Measurements from ENCODE around the gene SPATA6. TPM values are rescaled to one million over a fixed set of nuclear protein-coding genes. Genes with fewer than 3 reads are reported as not detected.
A peak's percentile ranks its signal among the peaks of the same experiment; 100 is the strongest.
"Not testable (repeated sequence)": the region's sequence is repeated elsewhere in the genome, so short reads cannot be mapped to it uniquely, and the experiment has no call there.

SPATA6 gene
- total RNA-seq, 1 donor from 2014 or later: 25.5 TPM

DNA sequence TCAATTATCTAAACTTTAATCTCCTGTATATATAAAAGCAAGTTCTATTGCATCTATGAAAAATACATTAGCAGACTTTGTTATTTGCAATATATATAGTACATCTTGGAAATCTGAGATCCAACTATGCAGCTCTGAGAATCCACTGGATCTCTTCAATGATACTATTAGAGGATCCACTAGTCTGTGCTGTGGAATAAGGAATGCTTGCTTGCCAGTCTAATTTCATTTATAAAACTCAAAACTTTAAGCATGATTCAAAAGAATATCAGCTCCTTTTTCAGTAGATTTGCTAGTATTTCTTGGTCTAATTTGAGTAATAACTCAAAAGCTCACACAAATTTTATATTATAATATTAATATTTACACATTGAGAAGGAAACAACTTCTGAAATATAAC lies 115.1 kb downstream of the SPATA6 start:
- DNase-seq (ENCODE audit: low spot score): no peak

DNA sequence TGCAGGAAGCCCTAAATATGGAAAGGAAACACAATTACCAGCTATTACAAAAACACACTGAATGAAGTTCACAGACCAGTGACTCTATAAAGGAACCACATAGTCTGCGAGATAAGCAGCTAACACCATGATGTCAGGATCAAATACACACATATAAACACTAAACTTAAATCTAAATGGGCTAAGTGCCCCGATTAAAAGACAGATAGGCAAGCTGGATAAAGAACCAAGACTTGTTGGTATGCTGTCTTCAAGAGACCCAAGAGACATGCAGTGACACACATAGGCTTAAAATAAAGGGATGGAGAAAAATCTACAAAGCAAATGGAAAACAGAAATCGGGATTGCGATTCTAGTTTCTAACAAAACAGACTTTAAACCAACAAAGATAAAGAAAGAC lies 127.6 kb downstream of the SPATA6 start:
- DNase-seq (ENCODE audit: low spot score): no peak

DNA sequence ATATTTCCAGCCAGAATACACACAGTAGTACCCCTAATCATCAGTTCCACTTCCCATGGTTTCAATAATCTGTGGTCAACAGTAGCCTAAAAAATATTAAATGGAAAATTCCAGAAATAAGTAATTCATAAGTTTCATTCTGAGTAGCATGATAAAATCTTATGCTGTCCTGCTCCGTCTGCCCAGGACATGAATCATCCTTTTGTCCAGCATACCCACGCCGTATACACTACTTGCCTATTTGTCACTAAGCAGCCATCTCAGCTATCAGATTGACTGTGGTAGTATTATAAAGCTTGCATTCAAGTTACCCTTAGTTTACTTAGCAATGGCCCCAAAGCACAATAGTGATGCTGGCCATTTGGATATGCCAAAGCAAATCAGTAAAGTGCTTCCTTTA lies 130.8 kb downstream of the SPATA6 start:
- no peak for DNase-seq (ENCODE audit: low spot score)

DNA sequence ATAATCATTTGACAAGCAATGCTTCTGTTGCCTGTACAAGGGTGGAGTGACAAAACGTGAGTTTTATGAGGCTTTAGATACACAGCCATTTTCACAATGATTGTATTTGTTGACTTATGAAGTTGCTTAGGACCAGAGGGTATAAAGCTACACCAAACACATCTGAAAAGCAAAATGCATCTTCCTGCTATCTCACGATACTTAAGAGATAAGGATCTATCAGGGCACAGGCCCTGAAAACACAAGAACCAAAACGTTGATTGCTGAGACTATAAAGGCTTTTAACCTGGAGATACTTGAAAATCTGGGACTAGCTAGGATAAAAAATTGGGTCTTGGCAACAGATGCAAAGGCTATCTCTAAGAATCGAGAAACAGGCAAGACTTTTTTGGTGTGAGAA lies 133.7 kb downstream of the SPATA6 start:
- no peak for DNase-seq (ENCODE audit: low spot score)

DNA sequence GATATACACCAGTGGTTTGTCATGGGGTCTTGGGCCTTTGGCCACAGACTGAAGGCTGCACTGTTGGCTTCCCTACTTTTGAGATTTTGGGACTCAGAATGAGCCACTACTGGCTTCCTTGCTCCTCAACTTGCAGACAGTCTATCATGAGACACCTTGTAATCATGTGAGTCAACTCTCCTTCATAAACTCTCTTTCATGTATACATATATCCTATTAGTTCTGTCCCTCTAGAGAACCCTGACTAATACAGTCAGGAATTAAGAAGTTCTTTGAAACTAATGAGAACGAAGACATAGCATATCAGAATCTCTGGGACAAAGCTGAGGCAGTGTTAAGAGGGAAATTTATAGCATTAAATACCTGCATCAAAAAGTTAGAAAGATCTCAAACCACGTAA lies 138.7 kb downstream of the SPATA6 start:
- no peak for DNase-seq (ENCODE audit: low spot score)

DNA sequence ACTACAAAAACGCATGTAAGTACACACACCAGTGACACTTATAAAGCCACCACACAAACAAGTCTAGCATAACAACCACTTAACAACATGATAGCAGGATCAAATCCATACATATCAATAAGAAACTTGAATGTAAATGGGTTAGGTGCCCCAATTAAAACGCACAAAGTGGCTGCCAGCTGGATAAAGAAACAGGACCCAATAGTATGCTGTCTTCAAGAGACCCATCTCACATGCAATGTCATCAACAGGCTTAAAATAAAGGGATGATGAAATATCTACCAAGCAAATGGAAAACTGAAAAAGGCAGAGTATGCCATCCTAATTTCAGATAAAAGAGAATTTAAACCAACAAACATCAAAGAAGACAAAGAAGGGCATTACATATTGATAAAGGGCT lies 139.9 kb downstream of the SPATA6 start:
- DNase-seq (ENCODE audit: low spot score): no peak

DNA sequence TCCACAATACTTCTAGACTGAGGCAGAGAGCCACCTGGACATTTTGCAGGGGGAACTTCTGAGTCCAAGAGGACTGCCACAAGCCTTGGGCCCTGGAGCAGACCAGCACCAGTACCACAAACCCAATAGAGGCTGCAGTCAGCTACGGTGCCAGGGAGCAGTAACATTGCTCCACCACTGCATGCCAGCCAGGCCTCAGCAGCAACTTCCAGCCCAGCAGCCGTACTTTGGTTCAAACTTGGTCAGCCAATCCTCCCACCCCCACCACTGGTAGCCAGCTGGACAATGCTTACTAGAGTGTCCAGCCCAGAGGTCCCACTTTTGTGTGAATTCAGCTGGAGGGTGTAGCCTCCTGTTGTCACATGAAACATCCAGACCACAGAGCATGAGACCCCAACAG lies 142.1 kb downstream of the SPATA6 start:
- no peak for DNase-seq (ENCODE audit: low spot score)

DNA sequence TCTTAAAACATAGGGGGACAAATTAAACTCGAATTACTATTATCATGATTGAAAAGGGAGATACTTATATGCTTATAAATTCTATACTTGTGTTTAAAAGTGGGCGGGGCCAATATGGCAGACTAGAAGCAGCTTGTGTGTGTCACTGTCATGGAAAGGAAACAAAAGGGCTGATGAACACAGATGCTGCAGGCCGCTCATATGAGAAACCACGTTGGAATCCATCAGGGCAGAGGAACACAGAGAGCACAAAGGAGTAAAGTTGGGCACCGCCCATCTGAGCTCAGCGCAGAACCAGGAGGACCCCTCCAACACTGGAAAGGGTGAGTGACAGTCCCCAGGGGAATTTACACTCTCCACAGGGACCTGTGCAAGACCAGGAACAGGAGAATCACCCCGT lies 142.5 kb downstream of the SPATA6 start:
- no peak for DNase-seq (ENCODE audit: low spot score)

DNA sequence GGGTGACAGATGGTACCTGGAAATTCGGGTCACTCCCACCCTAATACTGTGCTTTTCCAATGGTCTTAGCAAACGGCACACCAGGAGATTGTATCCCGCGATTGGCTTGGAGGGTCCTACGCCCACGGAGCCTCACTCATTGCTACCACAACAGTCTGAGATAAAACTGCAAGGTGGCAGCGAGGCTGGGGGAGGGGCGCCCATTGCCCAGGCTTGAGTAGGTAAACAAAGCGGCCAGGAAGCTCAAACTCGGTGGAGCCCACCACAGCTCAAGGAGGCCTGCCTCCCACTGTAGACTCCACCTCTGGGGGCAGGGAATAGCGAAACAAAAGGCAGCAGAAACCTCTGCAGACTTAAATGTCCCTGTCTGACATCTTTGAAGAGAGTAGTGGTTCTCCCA lies 160.2 kb downstream of the SPATA6 start:
- DNase-seq (ENCODE audit: low spot score): not testable (repeated sequence)

DNA sequence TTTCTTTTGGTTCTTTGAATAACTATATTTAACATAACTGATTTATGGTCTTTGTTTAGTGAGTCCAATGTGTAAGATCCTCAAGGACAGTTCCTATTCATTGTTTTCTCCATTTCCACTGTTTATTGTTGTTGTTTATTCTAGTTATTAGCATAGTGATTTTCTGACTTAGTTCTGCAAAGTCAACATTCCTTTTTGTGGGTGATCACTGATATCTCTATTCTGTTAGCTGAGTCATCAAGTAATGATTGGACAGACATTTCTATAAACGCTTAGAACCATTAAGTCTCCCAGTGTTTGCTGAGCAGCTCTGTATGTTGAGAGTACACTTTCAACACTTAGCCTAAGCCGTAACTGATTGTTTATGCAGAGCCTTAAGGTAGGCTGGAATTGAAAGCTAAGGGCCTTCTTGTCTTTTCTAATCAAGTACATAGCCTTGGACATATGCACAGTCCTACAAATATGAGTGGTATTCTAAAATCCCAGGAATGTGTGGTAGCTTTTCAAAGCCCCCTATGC lies 162.4 kb downstream of the SPATA6 start:
- no peak for DNase-seq (ENCODE audit: low spot score)

DNA sequence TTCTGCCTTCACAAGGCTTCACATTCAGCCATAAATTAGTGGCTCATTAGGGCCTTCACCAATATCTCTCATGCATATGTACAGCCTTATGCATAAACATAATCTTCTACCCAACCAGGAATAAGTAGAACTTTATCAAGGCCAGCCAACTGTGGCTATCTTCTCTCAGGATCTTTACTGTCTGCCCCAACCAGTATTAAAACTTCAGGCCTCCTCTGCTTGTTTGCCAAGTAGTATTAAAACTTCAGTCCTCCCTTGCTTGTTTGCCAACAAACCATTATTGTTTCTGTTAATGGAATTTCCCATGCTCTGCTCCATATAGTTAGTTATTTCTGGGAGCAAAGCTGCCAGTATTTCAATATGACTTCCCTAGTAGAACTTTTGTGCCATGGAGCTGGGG lies 169.4 kb downstream of the SPATA6 start:
- no peak for DNase-seq (ENCODE audit: low spot score)

DNA sequence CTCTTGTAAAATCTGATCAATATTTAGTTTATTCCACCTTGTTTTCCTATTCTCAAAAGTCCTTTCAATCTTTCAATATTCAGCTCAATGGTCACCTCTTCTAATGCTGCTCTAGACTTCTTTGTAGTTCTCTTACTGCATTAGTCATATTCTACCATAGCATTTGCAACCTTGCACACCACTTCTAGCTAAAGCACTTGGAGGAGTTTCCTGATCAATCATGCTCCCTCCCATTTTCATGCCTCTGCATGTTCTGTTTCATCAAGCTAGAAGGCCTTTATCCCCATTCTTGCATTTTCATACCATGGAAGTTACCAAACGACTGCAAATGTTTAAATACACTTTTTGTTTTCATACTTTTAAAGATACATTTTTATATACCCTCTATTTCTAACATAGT lies 177.3 kb downstream of the SPATA6 start:
- no peak for DNase-seq (ENCODE audit: low spot score)

DNA sequence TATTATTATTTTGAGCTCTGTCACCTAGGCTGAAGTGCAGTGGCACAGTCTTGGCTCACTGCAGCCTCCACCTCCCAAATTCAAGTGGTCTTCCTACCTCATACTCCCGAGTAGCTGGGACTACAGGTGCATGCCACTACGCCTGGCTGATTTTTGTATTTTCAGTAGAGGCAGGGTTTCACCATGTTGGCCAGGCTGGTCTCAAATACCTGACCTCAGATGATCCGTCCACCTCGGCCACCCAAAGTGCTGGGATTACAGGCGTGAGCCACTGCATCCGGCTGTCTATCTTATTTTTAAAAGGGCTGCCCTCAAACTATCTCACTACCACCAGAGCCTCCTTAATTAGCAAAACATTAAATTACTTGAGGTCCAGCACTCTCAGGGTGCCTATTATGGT lies 177.9 kb downstream of the SPATA6 start:
- not testable (repeated sequence) for DNase-seq (ENCODE audit: low spot score)

DNA sequence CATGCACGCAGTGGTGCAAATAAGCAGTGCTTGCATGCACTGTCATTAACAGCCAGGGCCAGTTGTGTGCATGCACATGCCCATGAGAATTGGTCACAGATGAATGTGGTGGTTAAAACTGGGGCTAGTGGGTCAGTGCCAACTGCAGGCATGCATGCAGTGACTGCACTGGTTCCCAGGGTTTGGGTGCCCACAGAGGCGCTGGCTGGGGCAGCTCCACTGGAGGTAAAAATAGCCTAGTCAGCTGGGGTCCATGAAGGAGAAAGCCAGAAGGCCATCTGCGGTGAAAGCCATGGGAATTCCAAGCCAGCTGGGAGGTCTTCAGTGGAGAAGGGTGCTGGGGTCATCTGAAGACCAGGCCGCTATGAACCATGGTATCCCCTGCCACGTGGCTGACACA lies 179.3 kb downstream of the SPATA6 start:
- DNase-seq (ENCODE audit: low spot score): no peak

DNA sequence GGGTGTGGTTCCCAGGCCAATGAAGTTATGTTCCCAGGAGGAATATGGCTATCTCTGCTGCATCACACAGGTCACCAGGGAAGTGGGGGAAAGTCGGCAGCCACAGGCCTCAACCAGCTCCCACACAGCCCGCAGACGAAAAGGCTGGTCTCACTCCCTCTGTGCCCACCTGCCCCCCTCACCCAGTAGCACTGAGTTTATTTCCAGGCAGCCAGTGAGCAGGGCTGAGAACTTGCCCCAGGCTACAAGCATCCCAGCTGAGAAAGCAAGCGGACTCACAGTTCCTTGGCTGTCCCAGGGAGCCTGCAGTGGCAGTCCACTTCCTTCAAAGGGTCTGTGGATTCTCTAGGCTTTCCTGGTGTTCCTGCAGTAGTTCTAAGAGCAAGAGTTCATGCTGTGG lies 180.6 kb downstream of the SPATA6 start:
- no peak for DNase-seq (ENCODE audit: low spot score)

DNA sequence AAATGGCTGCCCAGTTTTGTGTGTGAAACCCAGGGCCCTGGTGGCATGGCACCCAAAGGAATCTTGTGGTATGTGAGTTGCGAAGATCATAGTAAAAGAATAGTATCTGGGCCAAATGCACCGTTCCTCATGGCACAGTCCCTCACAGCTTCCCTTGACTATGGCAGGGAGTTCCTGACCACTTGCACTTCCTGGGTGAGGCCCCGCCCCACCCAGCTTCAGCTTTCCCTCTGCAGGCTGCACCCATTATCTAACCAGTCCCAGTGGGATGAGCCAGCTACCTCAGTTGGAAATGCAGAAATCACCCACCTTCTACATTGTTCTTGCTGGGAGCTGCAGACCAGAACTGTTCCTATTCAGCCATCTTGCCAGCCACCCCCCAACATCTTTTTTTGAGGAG lies 186.5 kb downstream of the SPATA6 start:
- DNase-seq (ENCODE audit: low spot score): no peak

DNA sequence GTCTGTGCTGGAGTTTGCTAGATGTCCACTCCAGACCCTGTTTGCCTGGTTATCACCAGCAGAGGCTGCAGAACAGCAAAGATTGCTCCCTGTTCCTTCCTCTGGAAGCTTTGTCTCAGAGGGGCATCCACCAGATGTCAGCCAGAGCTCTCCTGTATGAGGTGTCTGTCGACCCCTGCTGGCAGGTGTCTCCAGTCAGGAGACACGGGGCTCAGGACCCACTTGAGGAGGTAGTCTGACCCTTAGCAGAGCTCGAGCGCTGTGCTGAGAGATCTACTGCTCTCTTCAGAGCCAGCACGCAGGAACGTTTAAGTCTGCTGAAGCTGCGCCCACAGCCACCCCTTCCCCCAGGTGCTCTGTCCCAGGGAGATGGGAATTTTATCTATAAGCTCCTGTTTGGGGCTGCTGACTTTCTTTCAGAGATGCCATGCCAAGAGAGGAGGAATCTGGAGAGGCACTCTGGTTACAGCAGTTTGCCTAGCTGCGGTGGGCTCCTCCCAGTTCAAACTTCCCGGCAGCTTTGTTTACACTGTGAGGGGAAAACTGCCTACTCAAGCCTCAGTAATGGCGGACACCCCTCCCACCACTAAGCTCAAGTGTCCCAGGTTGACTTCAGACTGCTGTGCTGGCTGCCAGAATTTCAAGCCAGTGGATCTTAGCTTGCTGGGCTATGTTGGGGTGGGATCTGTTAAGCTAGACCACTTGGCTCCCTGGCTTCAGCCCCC lies 187.1 kb downstream of the SPATA6 start:
- DNase-seq (ENCODE audit: low spot score): not testable (repeated sequence)

DNA sequence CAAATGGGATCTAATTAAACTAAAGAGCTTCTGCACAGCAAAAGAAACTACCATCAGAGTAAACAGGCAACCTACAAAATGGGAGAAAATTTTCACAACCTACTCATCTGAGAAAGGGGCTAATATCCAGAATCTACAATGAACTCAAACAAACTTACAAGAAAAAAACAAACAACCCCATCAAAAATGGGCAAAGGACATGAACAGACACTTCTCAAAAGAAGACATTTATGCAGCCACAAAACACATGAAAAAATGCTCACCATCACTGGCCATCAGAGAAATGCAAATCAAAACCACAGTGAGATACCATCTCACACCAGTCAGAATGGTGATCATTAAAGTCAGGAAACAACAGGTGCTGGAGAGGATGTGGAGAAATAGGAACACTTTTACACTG lies 189.7 kb downstream of the SPATA6 start:
- DNase-seq (ENCODE audit: low spot score): not testable (repeated sequence)

DNA sequence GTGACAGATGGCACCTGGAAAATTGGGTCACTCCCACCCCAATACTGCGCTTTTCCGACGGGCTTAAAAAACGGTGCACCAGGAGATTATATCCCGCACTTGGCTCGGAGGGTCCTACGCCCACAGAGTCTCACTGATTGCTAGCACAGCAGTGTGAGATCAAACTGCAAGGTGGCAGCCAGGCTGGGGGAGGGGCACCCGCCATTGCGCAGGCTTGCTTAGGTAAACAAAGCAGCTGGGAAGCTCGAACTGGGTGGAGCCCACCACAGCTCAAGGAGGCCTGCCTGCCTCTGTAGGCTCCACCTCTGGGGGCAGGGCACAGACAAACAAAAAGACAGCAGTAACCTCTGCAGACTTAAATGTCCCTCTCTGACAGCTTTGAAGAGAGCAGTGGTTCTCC lies 194.6 kb downstream of the SPATA6 start:
- not testable (repeated sequence) for DNase-seq (ENCODE audit: low spot score)

DNA sequence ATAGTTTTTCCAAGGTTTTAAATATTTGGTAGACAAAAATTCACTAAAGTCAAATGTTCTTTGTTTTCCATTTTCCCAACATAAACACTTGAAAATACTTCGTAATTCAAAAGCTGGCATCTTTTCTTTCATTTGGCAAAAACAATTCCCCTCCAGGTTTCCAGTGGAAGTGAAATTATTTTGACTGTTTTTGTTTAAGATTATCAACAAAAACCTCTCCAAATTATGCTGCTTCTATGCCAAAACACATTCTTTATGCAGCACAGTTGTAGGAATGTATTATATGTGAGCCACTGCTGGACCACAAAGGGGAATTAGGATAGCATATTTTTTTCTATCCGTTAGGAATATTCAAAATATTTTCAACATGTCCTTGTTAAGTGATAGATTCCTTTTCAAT lies 205.4 kb downstream of the SPATA6 start:
- DNase-seq (ENCODE audit: low spot score): no peak

DNA sequence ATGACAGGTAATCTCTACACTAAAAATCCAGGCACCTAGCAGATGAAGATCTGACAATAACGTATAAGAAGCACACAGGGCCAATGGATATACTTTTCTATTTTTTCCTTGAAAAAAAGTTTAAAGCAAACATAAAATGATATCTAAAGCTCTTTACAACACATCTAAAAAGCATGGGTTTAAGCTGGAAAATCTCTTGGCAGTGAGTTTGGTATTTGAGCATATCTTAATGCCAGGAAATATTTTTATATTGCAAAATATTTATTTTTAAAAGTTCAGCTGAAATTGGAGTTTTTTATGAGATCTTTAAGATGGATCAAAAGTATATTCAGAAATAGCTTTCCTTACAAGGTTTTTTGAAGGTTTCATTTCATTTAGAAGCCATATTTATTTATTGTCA lies 209.0 kb downstream of the SPATA6 start:
- DNase-seq (ENCODE audit: low spot score): peak; percentile 83

DNA sequence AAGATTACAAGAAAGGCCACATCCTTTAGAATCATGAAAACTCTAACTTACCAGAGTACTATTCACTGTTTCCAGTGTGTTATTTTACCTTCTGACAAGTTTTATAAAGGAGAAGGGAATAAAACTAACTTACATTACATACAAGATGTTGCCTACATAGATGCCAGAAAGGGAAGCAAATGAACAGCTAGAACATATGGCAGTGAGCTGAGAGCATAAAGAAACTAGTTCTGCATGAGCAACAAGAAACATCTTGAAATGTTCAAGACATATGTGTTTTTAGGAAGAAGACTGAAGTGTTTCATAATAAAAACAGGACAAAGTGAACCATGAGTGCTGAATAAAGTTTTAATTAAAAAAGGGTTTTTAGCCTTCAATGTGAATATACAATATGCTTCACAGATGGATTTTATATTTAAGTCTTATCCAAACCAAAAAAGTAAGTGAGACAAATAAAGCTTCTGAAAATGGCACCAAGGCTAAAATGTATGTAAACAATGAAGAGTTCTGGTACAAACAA lies 210.1 kb downstream of the SPATA6 start:
- DNase-seq (ENCODE audit: low spot score): peak; percentile 44

DNA sequence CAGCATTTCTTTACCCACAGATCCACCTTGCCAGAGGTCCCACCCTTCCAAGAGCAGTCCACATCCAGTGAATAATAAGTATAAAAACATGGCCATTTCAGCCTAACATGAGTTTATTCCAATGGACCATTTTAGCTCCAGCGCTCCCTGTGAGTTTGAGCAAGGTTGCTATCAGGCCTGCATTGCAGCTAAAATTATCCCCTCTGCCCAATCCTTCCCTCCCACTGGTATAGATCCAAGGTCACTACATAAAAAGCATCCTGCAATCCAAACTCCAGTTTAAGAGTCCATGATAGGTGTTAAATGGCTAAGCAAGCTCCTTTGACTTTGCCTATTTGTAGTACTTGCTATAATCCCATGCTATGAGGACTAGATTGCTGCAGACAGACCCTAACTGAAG lies 213.9 kb downstream of the SPATA6 start:
- DNase-seq (ENCODE audit: low spot score): no peak

DNA sequence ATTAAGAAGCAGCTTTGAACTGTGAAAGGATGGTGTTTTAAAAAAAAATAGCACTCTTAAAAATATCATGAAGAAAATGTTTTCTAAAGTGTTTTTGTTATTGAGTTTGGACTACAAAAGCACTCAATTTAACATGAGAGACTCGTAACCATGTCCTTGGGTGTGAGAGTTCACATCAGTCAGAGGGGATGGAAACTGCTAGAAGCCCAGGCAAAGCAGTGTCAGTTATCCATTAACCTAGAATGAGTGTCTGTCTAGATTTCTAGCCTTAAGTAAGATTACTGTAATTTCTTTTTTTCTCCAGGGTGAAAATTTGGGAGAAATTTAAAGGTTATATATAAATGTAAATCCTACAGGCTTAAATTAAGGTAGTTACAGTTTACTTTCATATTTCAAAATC lies 217.8 kb downstream of the SPATA6 start:
- no peak for DNase-seq (ENCODE audit: low spot score)
